A673 (cell line): ENCODE results near the gene PBX4.

Experiments
- CTCF ChIP-seq: fragments of 300-800, 200-600 bp; sonication (generic); conservative IDR thresholded peaks from 2 replicates; pipeline ENCODE4 v1.5.1; 2017; ENCODE audit warnings: low read depth, mild to moderate bottlenecking, antibody characterized with exemption, low read length, moderate library complexity, mixed read lengths
- EZH2 ChIP-seq: fragments of 200-600 bp; sonication (generic); IDR thresholded peaks from 2 replicates; pipeline ENCODE4 v1.6.1; 2017; ENCODE audit warnings: borderline replicate concordance, low read depth, mild to moderate bottlenecking, mixed read lengths, antibody characterized with exemption, low read length; ENCODE audit not compliant: poor library complexity, severe bottlenecking

- TF ChIP-seq EZH2 (no peak), CTCF (no peak)
These were observed 16.3 kb downstream of the PBX4 start for GRCh38 chr19:19602136-19602712.
